Measurements from ENCODE around the gene HLTF. TPM values are rescaled to one million over a fixed set of nuclear protein-coding genes. Genes with fewer than 3 reads are reported as not detected.

The HLTF gene
- total RNA-seq, 1 experiment from 2014 or later: 73.4 TPM

DNA sequence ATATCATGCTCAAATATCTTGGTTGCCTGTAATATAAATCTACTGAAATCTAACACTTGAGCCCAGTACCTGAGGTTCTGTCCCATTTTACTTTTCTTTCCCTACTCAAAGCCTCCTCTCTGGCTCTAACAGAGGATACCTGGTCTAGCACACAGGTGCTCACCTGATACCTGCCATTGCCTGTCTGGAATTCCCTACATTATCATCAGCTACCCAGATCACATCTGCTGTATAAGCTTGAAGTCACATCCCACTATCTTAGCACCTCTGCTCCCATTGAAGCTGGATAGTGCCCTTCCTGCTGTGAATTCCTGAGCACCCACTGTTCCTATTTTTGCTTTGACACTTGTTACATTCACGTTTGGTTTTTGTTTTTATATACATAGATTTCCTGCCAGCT lies 64.5 kb downstream of the HLTF start:
- ATAC-seq (no peak), DNase-seq (ENCODE audit: low read depth, low spot score) (no peak)
- Histone ChIP-seq H2AFZ (ENCODE audit: low read depth, low read length, poor library complexity, severe bottlenecking) (no peak overlapping the region), H4K20me1 (ENCODE audit: insufficient read depth) (no peaks in the 10 kb centered on the region), H3K9me3 (ENCODE audit: control insufficient read depth in 1 of 2, insufficient read depth in 1 of 2, low read depth in 1 of 2, low read length in 2 of 2) (peaks cover 0 to 6% of the 10 kb centered on the region in 2 experiments; a peak in 1 of 4 replicates), H3K4me2 (ENCODE audit: low read length) (no peak overlapping the region), H3K79me2 (ENCODE audit: insufficient read depth, low read length) (no peaks in the 10 kb centered on the region), H3K4me3 (replicated peaks in 1 of 2; ENCODE audit: low read depth in 1 of 2, low read length in 2 of 2) (no peak overlapping the region), H3K9ac (ENCODE audit: low read length) (no peak overlapping the region), H3K9me2 (ENCODE audit: insufficient read depth) (no peaks in the 10 kb centered on the region), H3K4me1 (ENCODE audit: control insufficient read depth in 1 of 2, insufficient read depth in 2 of 2, low read length in 2 of 2) (no peaks in the 10 kb centered on the region), H3K36me3 (ENCODE audit: control insufficient read depth in 1 of 2, insufficient read depth in 2 of 2, low read length in 2 of 2) (peaks cover 4 to 28% of the 10 kb centered on the region in 2 experiments; a peak in 3 of 4 replicates), H3K27ac (ENCODE audit: low read depth, low read length) (no peak overlapping the region), H3K27me3 (ENCODE audit: insufficient read depth, low read length) (no peaks in the 10 kb centered on the region)
- ChIA-PET POLR2A (interaction anchor here (0.6 kb wide), 1 partner anchor 15 kb away, joined by 3 read pairs; no protein-coding TSS in a partner anchor), CTCF (no interaction called here), RAD21 (ENCODE audit: low non-redundant PET in 1 of 2, low total read pairs in 2 of 2, uncharacterized antibody in 2 of 2, unreplicated experiment in 2 of 2) (no interaction called here)
- BruUV-seq (replicated peaks): no TSS peak
- TF ChIP-seq FOSL1 (IDR thresholded peaks at IDR 0.05; ENCODE audit: low read depth) (no peak), SP1 (IDR thresholded peaks at IDR 0.05; ENCODE audit: low read depth) (no peak), POLR2A (IDR thresholded peaks at IDR 0.05; ENCODE audit: borderline replicate concordance, extremely low read depth, insufficient read depth, insufficient read length) (no peak), RAD21 (IDR thresholded peaks at IDR 0.05; ENCODE audit: low read depth) (no peak), CEBPB (IDR thresholded peaks at IDR 0.05; ENCODE audit: low read depth) (no peak), YY1 (IDR thresholded peaks at IDR 0.05; ENCODE audit: extremely low read depth, insufficient replicate concordance, low read depth, low read length) (no peak), ELF1 (IDR thresholded peaks at IDR 0.05; ENCODE audit: borderline replicate concordance, low read depth) (no peak)
- TF ChIP-seq, protein P1, sequence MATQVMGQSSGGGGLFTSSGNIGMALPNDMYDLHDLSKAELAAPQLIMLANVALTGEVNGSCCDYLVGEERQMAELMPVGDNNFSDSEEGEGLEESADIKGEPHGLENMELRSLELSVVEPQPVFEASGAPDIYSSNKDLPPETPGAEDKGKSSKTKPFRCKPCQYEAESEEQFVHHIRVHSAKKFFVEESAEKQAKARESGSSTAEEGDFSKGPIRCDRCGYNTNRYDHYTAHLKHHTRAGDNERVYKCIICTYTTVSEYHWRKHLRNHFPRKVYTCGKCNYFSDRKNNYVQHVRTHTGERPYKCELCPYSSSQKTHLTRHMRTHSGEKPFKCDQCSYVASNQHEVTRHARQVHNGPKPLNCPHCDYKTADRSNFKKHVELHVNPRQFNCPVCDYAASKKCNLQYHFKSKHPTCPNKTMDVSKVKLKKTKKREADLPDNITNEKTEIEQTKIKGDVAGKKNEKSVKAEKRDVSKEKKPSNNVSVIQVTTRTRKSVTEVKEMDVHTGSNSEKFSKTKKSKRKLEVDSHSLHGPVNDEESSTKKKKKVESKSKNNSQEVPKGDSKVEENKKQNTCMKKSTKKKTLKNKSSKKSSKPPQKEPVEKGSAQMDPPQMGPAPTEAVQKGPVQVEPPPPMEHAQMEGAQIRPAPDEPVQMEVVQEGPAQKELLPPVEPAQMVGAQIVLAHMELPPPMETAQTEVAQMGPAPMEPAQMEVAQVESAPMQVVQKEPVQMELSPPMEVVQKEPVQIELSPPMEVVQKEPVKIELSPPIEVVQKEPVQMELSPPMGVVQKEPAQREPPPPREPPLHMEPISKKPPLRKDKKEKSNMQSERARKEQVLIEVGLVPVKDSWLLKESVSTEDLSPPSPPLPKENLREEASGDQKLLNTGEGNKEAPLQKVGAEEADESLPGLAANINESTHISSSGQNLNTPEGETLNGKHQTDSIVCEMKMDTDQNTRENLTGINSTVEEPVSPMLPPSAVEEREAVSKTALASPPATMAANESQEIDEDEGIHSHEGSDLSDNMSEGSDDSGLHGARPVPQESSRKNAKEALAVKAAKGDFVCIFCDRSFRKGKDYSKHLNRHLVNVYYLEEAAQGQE (IDR thresholded peaks at IDR 0.05; ENCODE audit: low read depth): no peak
- TF ChIP-seq, protein P2, sequence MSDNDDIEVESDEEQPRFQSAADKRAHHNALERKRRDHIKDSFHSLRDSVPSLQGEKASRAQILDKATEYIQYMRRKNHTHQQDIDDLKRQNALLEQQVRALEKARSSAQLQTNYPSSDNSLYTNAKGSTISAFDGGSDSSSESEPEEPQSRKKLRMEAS (IDR thresholded peaks at IDR 0.05): no peak
- intact Hi-C loops (cut with micrococcal nuclease): no loop called here

All from HCT116 (cell line).